K562 (cell line): ENCODE measurements around the gene HEMGN. TPM values are rescaled to one million over a fixed set of nuclear protein-coding genes. Genes with fewer than 3 reads are reported as not detected.

Source experiments
- ASH1L ChIP-seq: fragments of 450-650 bp; IDR thresholded peaks from 2 replicates; pipeline ENCODE4 v1.6.1; 2018; ENCODE audit warnings: borderline replicate concordance, mild to moderate bottlenecking, low read depth; ENCODE audit not compliant: partially characterized antibody
- EHMT2 ChIP-seq: fragments of 450-650 bp; IDR thresholded peaks from 2 replicates; pipeline ENCODE4 v1.6.1; 2018; ENCODE audit warnings: antibody characterized with exemption
- PHTF2 ChIP-seq: fragments of 250-450 bp; sonication (Bioruptor Pico); IDR thresholded peaks from 2 replicates; pipeline ENCODE4 v1.5.0; 2021; ENCODE audit warnings: mild to moderate bottlenecking
- PURB ChIP-seq: sonication (generic); formaldehyde crosslinking; IDR thresholded peaks from 2 replicates; pipeline ENCODE4 v1.9.0; 2021; ENCODE audit warnings: low read depth, mild to moderate bottlenecking, missing genetic modification reagents
- RBM22 ChIP-seq: fragments of 200-400 bp; formaldehyde crosslinking; IDR thresholded peaks from 2 replicates; pipeline ENCODE4 v1.6.1; 2018; ENCODE audit warnings: low read length, low read depth; ENCODE audit not compliant: poor library complexity, severe bottlenecking
- SMARCE1 ChIP-seq: fragments of 450-650 bp; IDR thresholded peaks from 2 replicates; pipeline ENCODE4 v1.7.1; 2016; ENCODE audit warnings: mild to moderate bottlenecking
- SRF ChIP-seq, 2 experiments: fragments of 250-450, 450-650 bp in 1 of 2; sonication (Bioruptor Pico) in 1 of 2; sonication (generic) in 1 of 2; formaldehyde crosslinking; IDR thresholded peaks; 2 replicates each; pipeline versions ENCODE4 v1.5.0 to v1.5.1; 2020 to 2022; ENCODE audit warnings: mild to moderate bottlenecking in 1 of 2, missing genetic modification reagents in 1 of 2
- SUPT5H ChIP-seq: fragments of 450-650 bp; IDR thresholded peaks from 2 replicates; pipeline ENCODE4 v1.6.1; 2016
- ZNF311 ChIP-seq: fragments of 250-450 bp; sonication (Bioruptor Pico); IDR thresholded peaks from 2 replicates; pipeline ENCODE4 v1.4.0; 2020; ENCODE audit warnings: mild to moderate bottlenecking, moderate library complexity
- ZNF592 ChIP-seq: fragments of 450-650 bp; IDR thresholded peaks from 2 replicates; pipeline ENCODE4 v1.6.1; 2017; ENCODE audit warnings: antibody characterized with exemption, mild to moderate bottlenecking
- ZNF764 ChIP-seq: fragments of 250-450 bp; sonication (Bioruptor Pico); IDR thresholded peaks from 2 replicates; pipeline ENCODE4 v1.4.0; 2020; ENCODE audit warnings: low read depth, mild to moderate bottlenecking, moderate library complexity
- polyA plus RNA-seq, 8 experiments: library from polyadenylated mRNA; depleted of rRNA in 4 of 8; stranded (reverse) in 5 of 8; unstranded in 3 of 8; fragments of >200 nt; fragmentation: Nextera tagmentation in 2 of 8; fragmentation: Illumina TruSeq in 1 of 8; extraction: Ambion mirVana in 2 of 8; extraction: Trizol in 1 of 8; gene quantifications; 2 replicates each; pipeline versions ENCODE4 v1.2.1 to v1.2.3, GENCODE V29; 2011 to 2014; ENCODE audit warnings: inconsistent platforms in 1 of 8, missing spikeins in 1 of 8
- total RNA-seq, 7 experiments: library from RNA; depleted of rRNA in 6 of 7; stranded (reverse); fragments of >200 nt in 6 of 7; fragmentation: Illumina TruSeq in 2 of 7; extraction: Trizol in 2 of 7; gene quantifications; 2 replicates each; pipeline versions ENCODE4 v1.2.1 to v1.2.3, GENCODE V29; 2011 to 2021; ENCODE audit warnings: low replicate concordance in 1 of 7
- TF ChIP-seq, protein P1 (sequence below): fragments of 200-600 bp; sonication (generic); IDR thresholded peaks from one replicate; pipeline ENCODE4 v1.6.1; 2012; ENCODE audit warnings: mild to moderate bottlenecking, low read depth, low read length, inconsistent platforms

The HEMGN gene
- total and polyA plus RNA-seq, 9 of the 15 experiments (the other 6 are each of a cell fraction or from before 2014, with no cell fraction given): 56.3 to 258 (median 137) TPM

- TF ChIP-seq RBM22 (no peak), ZNF311 (no peak), PHTF2 (CRISPR knock-in tag) (no peak), SMARCE1 (peak; percentile 54; the same call in 1 of the 2 replicates), ZNF764 (CRISPR knock-in tag) (no peak), EHMT2 (0 out of 2 replicates have a peak, but pooled peaks have one; percentile 15), ZNF592 (0 out of 2 replicates have a peak, but pooled peaks have one; percentile 55), SUPT5H (no peak), ASH1L (no peak), SRF (CRISPR knock-in tag; IDR thresholded peaks at IDR 0.05) (no peak), PURB (CRISPR knock-in tag) (no peak)
- TF ChIP-seq, protein P1, sequence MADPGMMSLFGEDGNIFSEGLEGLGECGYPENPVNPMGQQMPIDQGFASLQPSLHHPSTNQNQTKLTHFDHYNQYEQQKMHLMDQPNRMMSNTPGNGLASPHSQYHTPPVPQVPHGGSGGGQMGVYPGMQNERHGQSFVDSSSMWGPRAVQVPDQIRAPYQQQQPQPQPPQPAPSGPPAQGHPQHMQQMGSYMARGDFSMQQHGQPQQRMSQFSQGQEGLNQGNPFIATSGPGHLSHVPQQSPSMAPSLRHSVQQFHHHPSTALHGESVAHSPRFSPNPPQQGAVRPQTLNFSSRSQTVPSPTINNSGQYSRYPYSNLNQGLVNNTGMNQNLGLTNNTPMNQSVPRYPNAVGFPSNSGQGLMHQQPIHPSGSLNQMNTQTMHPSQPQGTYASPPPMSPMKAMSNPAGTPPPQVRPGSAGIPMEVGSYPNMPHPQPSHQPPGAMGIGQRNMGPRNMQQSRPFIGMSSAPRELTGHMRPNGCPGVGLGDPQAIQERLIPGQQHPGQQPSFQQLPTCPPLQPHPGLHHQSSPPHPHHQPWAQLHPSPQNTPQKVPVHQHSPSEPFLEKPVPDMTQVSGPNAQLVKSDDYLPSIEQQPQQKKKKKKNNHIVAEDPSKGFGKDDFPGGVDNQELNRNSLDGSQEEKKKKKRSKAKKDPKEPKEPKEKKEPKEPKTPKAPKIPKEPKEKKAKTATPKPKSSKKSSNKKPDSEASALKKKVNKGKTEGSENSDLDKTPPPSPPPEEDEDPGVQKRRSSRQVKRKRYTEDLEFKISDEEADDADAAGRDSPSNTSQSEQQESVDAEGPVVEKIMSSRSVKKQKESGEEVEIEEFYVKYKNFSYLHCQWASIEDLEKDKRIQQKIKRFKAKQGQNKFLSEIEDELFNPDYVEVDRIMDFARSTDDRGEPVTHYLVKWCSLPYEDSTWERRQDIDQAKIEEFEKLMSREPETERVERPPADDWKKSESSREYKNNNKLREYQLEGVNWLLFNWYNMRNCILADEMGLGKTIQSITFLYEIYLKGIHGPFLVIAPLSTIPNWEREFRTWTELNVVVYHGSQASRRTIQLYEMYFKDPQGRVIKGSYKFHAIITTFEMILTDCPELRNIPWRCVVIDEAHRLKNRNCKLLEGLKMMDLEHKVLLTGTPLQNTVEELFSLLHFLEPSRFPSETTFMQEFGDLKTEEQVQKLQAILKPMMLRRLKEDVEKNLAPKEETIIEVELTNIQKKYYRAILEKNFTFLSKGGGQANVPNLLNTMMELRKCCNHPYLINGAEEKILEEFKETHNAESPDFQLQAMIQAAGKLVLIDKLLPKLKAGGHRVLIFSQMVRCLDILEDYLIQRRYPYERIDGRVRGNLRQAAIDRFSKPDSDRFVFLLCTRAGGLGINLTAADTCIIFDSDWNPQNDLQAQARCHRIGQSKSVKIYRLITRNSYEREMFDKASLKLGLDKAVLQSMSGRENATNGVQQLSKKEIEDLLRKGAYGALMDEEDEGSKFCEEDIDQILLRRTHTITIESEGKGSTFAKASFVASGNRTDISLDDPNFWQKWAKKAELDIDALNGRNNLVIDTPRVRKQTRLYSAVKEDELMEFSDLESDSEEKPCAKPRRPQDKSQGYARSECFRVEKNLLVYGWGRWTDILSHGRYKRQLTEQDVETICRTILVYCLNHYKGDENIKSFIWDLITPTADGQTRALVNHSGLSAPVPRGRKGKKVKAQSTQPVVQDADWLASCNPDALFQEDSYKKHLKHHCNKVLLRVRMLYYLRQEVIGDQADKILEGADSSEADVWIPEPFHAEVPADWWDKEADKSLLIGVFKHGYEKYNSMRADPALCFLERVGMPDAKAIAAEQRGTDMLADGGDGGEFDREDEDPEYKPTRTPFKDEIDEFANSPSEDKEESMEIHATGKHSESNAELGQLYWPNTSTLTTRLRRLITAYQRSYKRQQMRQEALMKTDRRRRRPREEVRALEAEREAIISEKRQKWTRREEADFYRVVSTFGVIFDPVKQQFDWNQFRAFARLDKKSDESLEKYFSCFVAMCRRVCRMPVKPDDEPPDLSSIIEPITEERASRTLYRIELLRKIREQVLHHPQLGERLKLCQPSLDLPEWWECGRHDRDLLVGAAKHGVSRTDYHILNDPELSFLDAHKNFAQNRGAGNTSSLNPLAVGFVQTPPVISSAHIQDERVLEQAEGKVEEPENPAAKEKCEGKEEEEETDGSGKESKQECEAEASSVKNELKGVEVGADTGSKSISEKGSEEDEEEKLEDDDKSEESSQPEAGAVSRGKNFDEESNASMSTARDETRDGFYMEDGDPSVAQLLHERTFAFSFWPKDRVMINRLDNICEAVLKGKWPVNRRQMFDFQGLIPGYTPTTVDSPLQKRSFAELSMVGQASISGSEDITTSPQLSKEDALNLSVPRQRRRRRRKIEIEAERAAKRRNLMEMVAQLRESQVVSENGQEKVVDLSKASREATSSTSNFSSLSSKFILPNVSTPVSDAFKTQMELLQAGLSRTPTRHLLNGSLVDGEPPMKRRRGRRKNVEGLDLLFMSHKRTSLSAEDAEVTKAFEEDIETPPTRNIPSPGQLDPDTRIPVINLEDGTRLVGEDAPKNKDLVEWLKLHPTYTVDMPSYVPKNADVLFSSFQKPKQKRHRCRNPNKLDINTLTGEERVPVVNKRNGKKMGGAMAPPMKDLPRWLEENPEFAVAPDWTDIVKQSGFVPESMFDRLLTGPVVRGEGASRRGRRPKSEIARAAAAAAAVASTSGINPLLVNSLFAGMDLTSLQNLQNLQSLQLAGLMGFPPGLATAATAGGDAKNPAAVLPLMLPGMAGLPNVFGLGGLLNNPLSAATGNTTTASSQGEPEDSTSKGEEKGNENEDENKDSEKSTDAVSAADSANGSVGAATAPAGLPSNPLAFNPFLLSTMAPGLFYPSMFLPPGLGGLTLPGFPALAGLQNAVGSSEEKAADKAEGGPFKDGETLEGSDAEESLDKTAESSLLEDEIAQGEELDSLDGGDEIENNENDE: no peak
Measured at GRCh38 chr9:97944612-97945011, 6.6 kb upstream of the HEMGN start (continued).
